ENCODE results near the gene RALGAPA1.

DNA sequence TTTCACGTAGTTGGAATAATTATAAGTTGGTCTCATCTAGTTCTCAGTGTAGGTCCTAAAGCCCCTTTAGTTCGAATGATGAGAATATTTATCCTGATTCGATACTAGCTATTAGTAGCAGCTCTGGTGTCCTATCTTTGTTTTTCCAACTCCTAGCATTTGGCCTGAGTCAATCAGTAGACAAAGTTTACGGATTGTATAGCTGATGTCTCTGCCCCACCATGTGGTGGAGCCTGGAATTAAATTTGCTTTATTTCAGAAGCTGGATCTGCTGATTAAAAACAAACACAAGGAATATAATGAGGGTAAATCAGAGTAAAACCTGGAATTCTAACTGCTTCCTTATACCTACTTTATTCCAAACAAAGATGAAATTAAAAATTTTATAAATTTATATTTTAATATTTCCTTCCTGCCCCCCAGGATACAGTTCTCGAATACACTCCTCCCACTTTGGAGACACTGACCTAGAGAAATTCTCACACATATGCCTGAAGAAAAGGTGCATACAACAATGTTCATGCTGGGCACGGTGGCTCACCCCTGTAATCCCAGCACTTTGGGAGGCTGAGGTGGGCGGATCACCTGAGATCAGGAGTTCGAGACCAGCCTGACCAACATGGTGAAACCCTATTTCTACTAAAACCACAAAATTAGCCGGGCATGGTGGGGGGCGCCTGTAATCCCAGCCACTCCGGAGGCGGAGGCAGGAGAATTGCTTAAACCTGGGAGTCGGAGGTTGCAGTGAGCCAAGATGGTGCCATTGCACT lies 9.4 kb upstream of the RALGAPA1 start:
- TF ChIP-seq, protein P1, sequence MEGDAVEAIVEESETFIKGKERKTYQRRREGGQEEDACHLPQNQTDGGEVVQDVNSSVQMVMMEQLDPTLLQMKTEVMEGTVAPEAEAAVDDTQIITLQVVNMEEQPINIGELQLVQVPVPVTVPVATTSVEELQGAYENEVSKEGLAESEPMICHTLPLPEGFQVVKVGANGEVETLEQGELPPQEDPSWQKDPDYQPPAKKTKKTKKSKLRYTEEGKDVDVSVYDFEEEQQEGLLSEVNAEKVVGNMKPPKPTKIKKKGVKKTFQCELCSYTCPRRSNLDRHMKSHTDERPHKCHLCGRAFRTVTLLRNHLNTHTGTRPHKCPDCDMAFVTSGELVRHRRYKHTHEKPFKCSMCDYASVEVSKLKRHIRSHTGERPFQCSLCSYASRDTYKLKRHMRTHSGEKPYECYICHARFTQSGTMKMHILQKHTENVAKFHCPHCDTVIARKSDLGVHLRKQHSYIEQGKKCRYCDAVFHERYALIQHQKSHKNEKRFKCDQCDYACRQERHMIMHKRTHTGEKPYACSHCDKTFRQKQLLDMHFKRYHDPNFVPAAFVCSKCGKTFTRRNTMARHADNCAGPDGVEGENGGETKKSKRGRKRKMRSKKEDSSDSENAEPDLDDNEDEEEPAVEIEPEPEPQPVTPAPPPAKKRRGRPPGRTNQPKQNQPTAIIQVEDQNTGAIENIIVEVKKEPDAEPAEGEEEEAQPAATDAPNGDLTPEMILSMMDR (IDR thresholded peaks at IDR 0.05; ENCODE audit: low read depth, low read length, poor library complexity, severe bottlenecking), result peak; percentile 56
- no peak for TF ChIP-seq EZH2phosphoT487 (IDR thresholded peaks at IDR 0.05; ENCODE audit: borderline replicate concordance, low read length)

All from DOHH2 (cell line).